Measurements from ENCODE around the gene GPN2.

DNA sequence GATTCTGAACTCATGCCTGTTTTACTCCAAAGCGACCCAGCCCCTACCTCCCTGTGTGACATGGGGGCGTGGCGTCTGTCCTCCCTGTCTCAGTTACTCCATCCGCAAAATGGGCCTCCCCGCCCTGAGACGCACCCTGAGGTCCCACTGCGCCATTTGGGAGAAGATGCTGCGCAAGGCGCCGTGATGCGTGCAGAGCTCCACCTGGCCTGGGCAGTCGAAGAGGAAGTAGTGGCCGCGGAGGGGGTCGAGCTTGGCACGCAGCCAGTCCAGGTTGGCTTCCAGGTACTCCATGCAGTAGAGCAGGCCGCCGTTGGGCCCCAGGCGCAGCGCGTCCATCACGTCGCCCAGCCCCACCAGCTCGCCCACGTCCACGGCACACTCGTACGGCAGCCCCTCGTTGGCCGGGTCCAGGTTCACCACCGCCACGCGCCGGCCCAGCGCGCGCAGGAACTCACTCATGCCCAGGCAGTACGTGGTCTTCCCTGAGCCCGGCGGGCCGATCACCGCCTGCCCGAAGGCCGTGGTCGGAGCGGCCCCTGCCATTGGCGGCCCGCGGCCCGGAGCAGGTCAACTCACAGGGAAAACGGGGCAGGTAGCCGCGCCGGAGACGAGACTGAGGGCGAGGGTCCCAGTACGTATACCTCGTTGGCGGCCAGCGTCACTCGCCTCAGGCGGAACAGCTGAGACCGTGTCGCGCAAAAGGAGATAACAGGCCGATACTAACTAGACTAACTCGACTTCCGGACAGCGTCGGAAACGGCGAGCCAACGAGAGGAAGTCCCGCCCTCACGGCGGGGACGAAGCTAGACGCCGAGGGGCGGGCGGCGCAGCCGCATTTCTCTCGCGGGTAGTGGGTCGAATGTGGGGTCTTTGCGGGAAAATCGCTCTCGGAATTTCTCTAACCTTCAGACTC, at the start of gene GPN2:
- no peak for TF ChIP-seq CTCF (IDR thresholded peaks at IDR 0.05; ENCODE audit: insufficient read depth, low read length)
- peak; percentile 97 for TF ChIP-seq POLR2AphosphoS5 (IDR thresholded peaks at IDR 0.05; ENCODE audit: low read depth)
- TF ChIP-seq, protein P1, sequence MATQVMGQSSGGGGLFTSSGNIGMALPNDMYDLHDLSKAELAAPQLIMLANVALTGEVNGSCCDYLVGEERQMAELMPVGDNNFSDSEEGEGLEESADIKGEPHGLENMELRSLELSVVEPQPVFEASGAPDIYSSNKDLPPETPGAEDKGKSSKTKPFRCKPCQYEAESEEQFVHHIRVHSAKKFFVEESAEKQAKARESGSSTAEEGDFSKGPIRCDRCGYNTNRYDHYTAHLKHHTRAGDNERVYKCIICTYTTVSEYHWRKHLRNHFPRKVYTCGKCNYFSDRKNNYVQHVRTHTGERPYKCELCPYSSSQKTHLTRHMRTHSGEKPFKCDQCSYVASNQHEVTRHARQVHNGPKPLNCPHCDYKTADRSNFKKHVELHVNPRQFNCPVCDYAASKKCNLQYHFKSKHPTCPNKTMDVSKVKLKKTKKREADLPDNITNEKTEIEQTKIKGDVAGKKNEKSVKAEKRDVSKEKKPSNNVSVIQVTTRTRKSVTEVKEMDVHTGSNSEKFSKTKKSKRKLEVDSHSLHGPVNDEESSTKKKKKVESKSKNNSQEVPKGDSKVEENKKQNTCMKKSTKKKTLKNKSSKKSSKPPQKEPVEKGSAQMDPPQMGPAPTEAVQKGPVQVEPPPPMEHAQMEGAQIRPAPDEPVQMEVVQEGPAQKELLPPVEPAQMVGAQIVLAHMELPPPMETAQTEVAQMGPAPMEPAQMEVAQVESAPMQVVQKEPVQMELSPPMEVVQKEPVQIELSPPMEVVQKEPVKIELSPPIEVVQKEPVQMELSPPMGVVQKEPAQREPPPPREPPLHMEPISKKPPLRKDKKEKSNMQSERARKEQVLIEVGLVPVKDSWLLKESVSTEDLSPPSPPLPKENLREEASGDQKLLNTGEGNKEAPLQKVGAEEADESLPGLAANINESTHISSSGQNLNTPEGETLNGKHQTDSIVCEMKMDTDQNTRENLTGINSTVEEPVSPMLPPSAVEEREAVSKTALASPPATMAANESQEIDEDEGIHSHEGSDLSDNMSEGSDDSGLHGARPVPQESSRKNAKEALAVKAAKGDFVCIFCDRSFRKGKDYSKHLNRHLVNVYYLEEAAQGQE (IDR thresholded peaks at IDR 0.05; ENCODE audit: insufficient replicate concordance, low read depth) = no peak
